Measurements from ENCODE around the gene FNIP2.

- TF ChIP-seq CTCF (IDR thresholded peaks at IDR 0.05) (no peak), POLR2A (IDR thresholded peaks at IDR 0.05) (no peak)
Measured at GRCh38 chr4:158871335-158871724, 102.5 kb downstream of the FNIP2 start.
